NT2/D1 (cell line): ENCODE results near the gene STX2.

ENCODE experiments used
- DNase-seq: peaks from one replicate; pipeline ENCODE4 v3.0.0-alpha.2; 2011; ENCODE audit warnings: low read depth, low spot score
- H3K27me3 ChIP-seq: 2 replicates; pipeline ENCODE4 v1.6.0; 2011; ENCODE audit warnings: mild to moderate bottlenecking; ENCODE audit not compliant: insufficient read length, insufficient read depth
- H3K36me3 ChIP-seq: 2 replicates; pipeline ENCODE4 v1.6.1; 2011; ENCODE audit warnings: mild to moderate bottlenecking, low read length, mixed read lengths; ENCODE audit not compliant: insufficient read depth, insufficient read length
- H3K4me1 ChIP-seq: 2 replicates; pipeline ENCODE4 v1.5.1; 2011; ENCODE audit not compliant: insufficient read depth, insufficient read length
- H3K4me3 ChIP-seq: 2 replicates; pipeline ENCODE4 v1.5.1; 2011; ENCODE audit warnings: low read depth; ENCODE audit not compliant: insufficient read length
- H3K9ac ChIP-seq: 2 replicates; pipeline ENCODE4 v1.6.0; 2011; ENCODE audit warnings: low read depth; ENCODE audit not compliant: insufficient read length
- H3K9me3 ChIP-seq: 2 replicates; pipeline ENCODE4 v1.5.1; 2011; ENCODE audit warnings: mild to moderate bottlenecking, low read length; ENCODE audit not compliant: insufficient read depth
- SUZ12 ChIP-seq: IDR thresholded peaks from 2 replicates; pipeline ENCODE4 v1.6.1; 2011; ENCODE audit not compliant: insufficient read length, insufficient read depth; ENCODE audit errors: extremely low read depth
- YY1 ChIP-seq: IDR thresholded peaks from 2 replicates; pipeline ENCODE4 v1.6.1; 2011; ENCODE audit not compliant: insufficient read length, insufficient read depth
- ZNF274 ChIP-seq: IDR thresholded peaks from 2 replicates; pipeline ENCODE4 v1.6.1; 2011; ENCODE audit warnings: mild to moderate bottlenecking, low read depth, low read length

Gene STX2

DNA sequence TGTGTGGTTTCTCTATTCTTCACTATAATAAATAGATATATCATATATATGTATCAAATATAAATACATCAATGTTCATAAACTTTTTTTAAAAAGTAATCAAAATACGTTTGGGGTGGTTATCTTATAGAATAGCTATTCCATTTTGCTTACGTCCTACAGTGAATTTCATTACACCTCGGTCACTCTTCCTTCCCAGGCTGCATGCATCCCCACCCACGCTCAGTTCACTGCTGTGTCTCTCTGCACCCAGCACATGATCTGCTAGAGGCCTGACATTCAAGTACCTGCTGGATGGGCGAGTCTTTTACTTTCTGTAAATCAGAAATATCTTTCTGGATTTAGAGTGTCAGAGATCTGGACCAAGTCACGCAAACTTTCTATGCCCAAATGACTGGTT is 3.6 kb downstream of the STX2 start:
- peaks cover 18% of the 10 kb centered on the region for H3K36me3 ChIP-seq
- peaks cover 14% of the 10 kb centered on the region for H3K27me3 ChIP-seq
- no peak overlapping the region for H3K4me3 ChIP-seq
- H3K9ac ChIP-seq, result no peak overlapping the region
- H3K4me1 ChIP-seq, result peaks cover 12% of the 10 kb centered on the region
- no peaks in the 10 kb centered on the region for H3K9me3 ChIP-seq
- no peak for DNase-seq
- TF ChIP-seq ZNF274 (no peak), YY1 (no peak), SUZ12 (no peak)

DNA sequence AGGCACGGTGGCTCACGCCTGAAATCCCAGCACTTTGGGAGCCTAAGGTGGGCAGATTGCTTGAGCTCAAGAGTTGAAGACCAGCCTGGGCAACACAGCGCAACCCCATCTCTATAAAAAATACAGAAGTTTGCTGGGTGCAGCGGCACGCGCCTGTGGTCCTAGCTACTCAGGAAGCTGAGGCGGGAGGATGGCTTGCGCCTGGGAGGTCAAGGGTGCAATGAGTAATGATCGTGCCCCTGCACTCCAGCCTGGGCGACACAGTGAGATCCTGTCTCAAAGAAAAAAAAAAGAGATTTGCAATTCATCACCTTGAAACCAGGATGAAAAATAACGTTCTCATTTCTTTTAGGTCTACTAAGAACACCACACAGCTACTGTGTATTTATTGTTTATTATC is 4.0 kb downstream of the STX2 start:
- H3K4me1 ChIP-seq, result peaks cover 14% of the 10 kb centered on the region
- no peak for TF ChIP-seq YY1
- TF ChIP-seq ZNF274, result no peak
- TF ChIP-seq SUZ12, result no peak
- H3K9me3 ChIP-seq, result no peaks in the 10 kb centered on the region
- H3K9ac ChIP-seq, result no peak overlapping the region
- no peak overlapping the region for H3K4me3 ChIP-seq
- H3K36me3 ChIP-seq, result peaks cover 18% of the 10 kb centered on the region
- peaks cover 12% of the 10 kb centered on the region for H3K27me3 ChIP-seq
- DNase-seq, result no peak

DNA sequence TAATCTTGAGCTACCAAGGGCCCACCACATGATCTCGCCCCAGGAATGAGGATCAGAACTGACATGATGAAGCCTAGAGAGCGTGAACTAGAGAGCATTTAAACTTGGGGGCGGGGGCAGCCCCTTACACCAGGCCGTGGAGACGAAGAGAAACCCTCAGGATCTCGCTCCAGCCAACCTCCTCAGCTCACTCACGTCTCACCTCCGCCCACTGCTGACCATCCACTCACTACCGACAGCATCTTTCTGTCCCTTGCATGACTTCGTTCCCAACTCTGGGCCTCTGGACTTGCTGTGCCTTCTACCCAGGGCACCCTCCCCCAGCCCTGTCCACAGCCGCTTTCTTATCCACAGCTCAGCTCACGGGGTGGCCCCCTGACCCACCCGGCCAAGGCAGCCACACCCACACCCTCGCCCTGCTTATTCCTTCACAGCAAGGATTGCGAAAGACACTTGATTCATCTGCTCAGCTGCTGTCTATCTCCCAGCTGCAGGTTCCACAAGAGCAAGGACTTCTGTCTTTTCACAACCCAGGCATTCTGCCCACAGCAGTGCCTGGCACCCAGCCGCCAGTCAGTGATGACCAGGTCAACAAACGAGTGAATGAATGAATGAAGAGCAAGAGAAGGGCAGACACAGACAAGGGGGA is 6.4 kb downstream of the STX2 start:
- H3K9ac ChIP-seq, result no peak overlapping the region
- no peaks in the 10 kb centered on the region for H3K9me3 ChIP-seq
- no peak overlapping the region for H3K4me3 ChIP-seq
- no peaks in the 10 kb centered on the region for H3K27me3 ChIP-seq
- DNase-seq, result no peak
- peaks cover 18% of the 10 kb centered on the region for H3K36me3 ChIP-seq
- peaks cover 16% of the 10 kb centered on the region for H3K4me1 ChIP-seq
- TF ChIP-seq YY1, result no peak

DNA sequence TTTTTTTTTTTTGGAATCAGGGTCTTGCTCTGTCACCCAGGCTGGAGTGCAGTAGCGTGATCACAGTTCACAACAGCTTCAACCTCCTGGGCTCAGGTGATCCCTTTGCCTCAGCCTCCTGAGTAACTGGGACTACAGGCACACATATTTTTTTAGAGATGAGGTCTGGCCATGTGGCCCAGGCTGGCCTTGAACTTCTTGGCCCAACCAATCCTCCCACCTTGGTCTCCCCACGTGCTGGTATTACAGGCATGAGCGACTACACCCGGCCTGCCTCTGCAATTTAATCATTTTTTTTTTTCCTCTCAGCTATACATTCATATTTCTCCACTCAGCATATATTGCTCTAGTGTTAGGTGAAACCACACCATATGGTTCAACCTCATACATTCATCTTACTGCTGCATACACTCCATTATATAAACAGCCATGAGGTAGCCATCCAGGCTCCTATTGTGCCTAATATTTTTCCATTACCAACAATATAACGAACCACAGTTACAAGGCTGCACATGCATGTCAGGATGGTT is 7.1 kb downstream of the STX2 start:
- Histone ChIP-seq H3K4me1 (peaks cover 16% of the 10 kb centered on the region), H3K9me3 (no peaks in the 10 kb centered on the region), H3K27me3 (no peaks in the 10 kb centered on the region), H3K4me3 (no peak overlapping the region), H3K9ac (no peak overlapping the region), H3K36me3 (peaks cover 14% of the 10 kb centered on the region)
- no peak for TF ChIP-seq ZNF274
- TF ChIP-seq SUZ12, result no peak
- TF ChIP-seq YY1, result no peak
- no peak for DNase-seq

DNA sequence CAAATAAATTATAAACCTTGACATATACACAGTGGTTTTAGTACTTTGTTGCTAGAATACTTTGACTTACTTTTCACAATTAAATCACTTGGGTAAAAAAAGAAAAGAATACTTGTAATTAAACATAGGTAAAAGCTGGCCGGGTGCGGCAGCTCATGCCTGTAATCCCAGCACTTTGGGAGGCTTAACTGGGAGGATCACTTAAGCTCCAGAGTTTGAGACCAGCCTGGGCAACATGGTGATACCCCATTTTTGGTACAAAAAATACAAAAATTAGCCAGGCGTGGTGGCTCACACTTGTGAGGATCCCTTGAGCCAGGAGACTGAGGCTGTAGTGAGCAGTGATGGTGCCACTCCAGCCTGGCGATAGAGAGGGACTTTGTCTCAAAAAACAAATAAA is 7.8 kb downstream of the STX2 start:
- DNase-seq, result no peak
- no peak overlapping the region for H3K9ac ChIP-seq

DNA sequence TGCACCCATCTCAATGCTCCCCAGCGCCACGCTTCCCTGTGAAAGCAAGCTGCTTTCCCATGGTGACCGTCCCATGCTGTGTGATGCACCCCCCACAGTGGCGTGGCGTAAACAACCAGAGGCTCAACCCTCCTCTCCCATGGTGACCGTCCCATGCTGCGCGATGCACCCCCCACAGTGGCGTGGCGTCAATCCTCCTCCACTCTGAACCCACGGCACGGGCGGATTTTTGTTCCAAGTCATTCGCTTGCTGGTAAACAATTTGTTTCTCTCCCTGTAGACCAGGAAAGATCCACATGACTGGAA is 8.9 kb downstream of the STX2 start:
- Histone ChIP-seq H3K4me1 (peaks cover 19% of the 10 kb centered on the region), H3K9ac (no peak overlapping the region), H3K27me3 (no peaks in the 10 kb centered on the region), H3K9me3 (no peaks in the 10 kb centered on the region), H3K36me3 (peaks cover 20% of the 10 kb centered on the region), H3K4me3 (no peak overlapping the region)
- DNase-seq, result no peak
- TF ChIP-seq ZNF274 (no peak), SUZ12 (no peak), YY1 (no peak)

More for the DNA sequence above, 7.8 kb downstream of the STX2 start:
- H3K9me3 ChIP-seq, result no peaks in the 10 kb centered on the region
- peaks cover 12% of the 10 kb centered on the region for H3K36me3 ChIP-seq
- H3K27me3 ChIP-seq, result no peaks in the 10 kb centered on the region
- no peak for TF ChIP-seq SUZ12
- TF ChIP-seq YY1, result no peak
- no peak for TF ChIP-seq ZNF274
- H3K4me1 ChIP-seq, result peaks cover 16% of the 10 kb centered on the region
- H3K4me3 ChIP-seq, result no peak overlapping the region

DNA sequence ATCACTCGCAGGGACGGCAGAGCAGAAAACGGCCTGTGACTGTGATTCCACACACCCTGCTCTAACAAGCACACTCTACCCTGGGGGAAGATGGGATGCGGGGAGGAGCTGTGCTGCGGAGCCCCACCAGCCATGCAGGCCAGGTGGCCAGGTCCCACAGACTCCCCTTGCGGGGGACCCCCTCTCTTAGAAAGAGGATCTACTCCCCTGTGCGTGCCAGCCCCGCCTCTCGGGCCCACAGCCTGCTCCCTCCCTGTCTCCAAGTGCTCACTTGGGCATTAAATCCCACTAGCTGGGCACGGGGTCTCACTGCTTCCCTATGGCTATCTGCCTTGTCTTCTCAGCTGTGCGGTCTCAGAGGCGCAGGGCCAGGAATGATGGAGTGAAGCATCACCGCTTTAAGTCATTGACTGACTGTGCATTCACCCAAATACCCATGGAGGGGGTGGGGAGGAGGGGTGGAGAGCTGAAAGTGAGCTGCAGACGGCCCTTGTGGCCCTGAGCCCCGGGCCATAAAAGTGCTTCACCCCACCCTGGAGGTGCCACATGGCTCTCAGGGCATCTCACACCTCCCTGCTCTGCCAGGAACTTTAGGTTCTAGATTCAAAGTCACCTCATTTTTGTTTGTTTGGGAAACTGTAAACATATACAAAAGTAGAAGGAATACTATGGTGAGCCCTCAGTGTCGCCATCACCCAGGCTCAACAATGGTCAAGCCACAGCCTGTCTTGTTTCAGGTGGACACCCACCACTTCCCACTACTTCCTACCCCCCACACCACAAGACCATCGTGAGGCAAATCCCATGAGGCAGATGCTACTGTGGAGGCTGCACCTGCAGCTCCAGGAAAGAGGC is 9.4 kb downstream of the STX2 start:
- Histone ChIP-seq H3K4me3 (no peak overlapping the region), H3K27me3 (no peaks in the 10 kb centered on the region), H3K9me3 (no peaks in the 10 kb centered on the region), H3K4me1 (peaks cover 19% of the 10 kb centered on the region), H3K9ac (no peak overlapping the region), H3K36me3 (peaks cover 22% of the 10 kb centered on the region)
- no peak for DNase-seq
- no peak for TF ChIP-seq ZNF274
- TF ChIP-seq SUZ12, result no peak
- no peak for TF ChIP-seq YY1
